Fibroblast of the aortic adventitia (primary cell): Measurements from ENCODE around the gene POC5. TPM values are rescaled to one million over a fixed set of nuclear protein-coding genes. Genes with fewer than 3 reads are reported as not detected.
A peak's percentile ranks its signal among the peaks of the same experiment; 100 is the strongest.

Experiments
- DNase-seq: peaks from one replicate; pipeline ENCODE4 v3.0.0-alpha.2; 2010; ENCODE audit warnings: low read depth
- H3K4me3 ChIP-seq: 2 replicates; pipeline ENCODE4 v1.5.1; 2011; ENCODE audit warnings: low read depth, mild to moderate bottlenecking, control low read depth, low read length, moderate library complexity
- CTCF ChIP-seq: IDR thresholded peaks from 2 replicates; pipeline ENCODE4 v1.5.1; 2011; ENCODE audit warnings: mild to moderate bottlenecking, low read length, control low read depth, inconsistent platforms; ENCODE audit not compliant: insufficient read depth
- total RNA-seq: library from RNA; depleted of rRNA; stranded (reverse); fragments of >200 nt; gene quantifications from 2 replicates; pipeline ENCODE4 v1.2.3, GENCODE V29; 2012; ENCODE audit warnings: low replicate concordance

Gene POC5
- 2.9 and 14.7 TPM in 2 replicates for total RNA-seq

- no peak for TF ChIP-seq CTCF
- peak within 1 kb of the TSS; percentile 99 for H3K4me3 ChIP-seq
- DNase-seq: peak; percentile 97
These were observed at the start of gene POC5 for GRCh38 chr5:75717082-75717922. Gene POC5 (minus strand): TSS chr5:75717437. CDS start chr5:75712937, 4,500 bp downstream.

GRCh38 chr5:75758116-75758515 lies 40.9 kb upstream of the POC5 start:
- no peak for TF ChIP-seq CTCF
- H3K4me3 ChIP-seq: no peak overlapping the region
- DNase-seq: no peak

GRCh38 chr5:75756981-75757380 lies 39.7 kb upstream of the POC5 start:
- DNase-seq: no peak
- H3K4me3 ChIP-seq: no peak overlapping the region
- no peak for TF ChIP-seq CTCF

- DNase-seq: no peak
- no peak for TF ChIP-seq CTCF
- H3K4me3 ChIP-seq: no peak overlapping the region
These were observed 39.0 kb upstream of the POC5 start for GRCh38 chr5:75756211-75756610.

GRCh38 chr5:75753182-75753581 lies 35.9 kb upstream of the POC5 start:
- no peak overlapping the region for H3K4me3 ChIP-seq
- no peak for DNase-seq
- no peak for TF ChIP-seq CTCF

- no peak for TF ChIP-seq CTCF
- DNase-seq: no peak
- no peak overlapping the region for H3K4me3 ChIP-seq
These were observed 27.1 kb upstream of the POC5 start for GRCh38 chr5:75744355-75744754.
